Measurements from ENCODE around the gene TAF10.

The TAF10 gene

DNA sequence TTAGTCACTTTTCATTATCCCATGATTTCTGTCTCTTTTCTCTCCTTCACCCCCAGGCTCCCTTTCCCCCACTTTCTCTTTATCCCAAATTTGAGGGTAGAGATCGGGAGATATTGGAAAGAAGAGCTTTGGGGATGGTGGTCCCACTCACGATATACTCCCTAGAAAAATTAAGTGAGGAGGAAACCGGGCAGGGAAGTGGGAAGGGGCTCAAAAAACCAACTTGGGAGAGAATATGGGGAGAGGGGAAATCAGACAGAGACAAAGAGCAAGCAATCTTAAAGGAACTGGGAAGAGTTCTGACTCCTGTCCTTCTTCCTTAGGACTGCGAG, 44.5 kb upstream of the TAF10 start:
- intact Hi-C loops (cut with DNase I; ENCODE audit: low total_unique reads), result loop anchor here (5.0 kb wide), 1 partner anchor 44 kb away; the partner anchor contains the start of gene TAF10
- DNase-seq, result no peak
- Histone ChIP-seq H3K4me3 (peak overlapping the region in 1 of 2 donors; percentile 62), H3K27ac (peak overlapping the region; percentile 76 to 80), H3K4me1 (peaks cover 0 to 34% (median 9%) of the 10 kb centered on the region in 4 donors), H3K27me3 (no peaks in the 10 kb centered on the region), H3K36me3 (no peaks in the 10 kb centered on the region), H3K9me3 (no peaks in the 10 kb centered on the region)
- TF ChIP-seq CTCF (IDR thresholded peaks at IDR 0.05), result no peak

DNA sequence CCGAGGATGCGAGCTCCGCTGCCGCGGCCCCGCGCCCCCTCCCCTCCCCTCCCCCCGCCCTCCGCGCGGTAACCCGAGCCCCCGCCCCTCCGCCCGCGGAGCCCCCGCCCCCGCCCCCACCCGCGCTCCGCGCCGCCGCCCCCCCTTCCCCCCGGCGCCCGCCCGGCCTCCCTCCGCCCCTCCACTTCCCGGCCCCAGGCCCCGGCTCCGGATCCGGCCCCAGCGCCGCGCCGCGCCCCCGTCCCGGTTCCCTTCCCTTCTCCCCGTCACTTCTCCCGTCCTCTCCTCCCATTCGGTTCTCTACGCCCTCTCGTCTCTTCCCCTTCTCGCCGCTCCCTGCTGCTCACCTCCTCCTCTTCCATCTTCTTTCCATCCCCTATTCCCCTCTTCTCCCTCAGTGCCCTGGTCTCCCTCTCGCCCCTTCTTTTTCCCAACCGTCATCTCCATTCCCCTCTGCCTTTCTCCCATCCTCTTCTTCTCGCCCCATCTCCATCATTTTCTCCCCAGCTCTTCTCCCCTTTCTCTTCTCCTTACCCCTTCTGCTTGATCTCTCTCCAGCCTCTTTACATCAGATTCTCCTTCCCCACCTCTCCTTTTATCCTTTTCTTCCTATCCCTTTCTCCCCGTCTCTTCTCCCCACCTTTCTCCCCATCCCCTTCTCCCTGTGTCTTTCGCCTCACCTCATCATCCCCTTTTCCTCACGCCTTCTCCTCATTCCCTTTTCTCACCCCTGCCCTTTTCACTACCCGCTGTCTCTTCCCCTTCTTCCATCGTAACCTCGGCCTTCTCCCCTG, 44.0 kb upstream of the TAF10 start, which contains the start of gene DCHS1:
Gene DCHS1, minus strand, starts transcription at position 20 of the 794 bp plus-strand sequence. CDS start 14,196 bp downstream, outside the sequence.
- Histone ChIP-seq H3K9me3 (no peaks in the 10 kb centered on the region), H3K27me3 (no peaks in the 10 kb centered on the region), H3K27ac (peak within 1 kb of the TSS; percentile 76 to 80), H3K4me3 (peak within 1 kb of the TSS; percentile 56 to 62), H3K36me3 (no peaks in the 10 kb centered on the region), H3K4me1 (peaks cover 0 to 34% (median 9%) of the 10 kb centered on the region in 4 donors)
- no peak for DNase-seq
- intact Hi-C loops (cut with DNase I; ENCODE audit: low total_unique reads), result loop anchor here (5.0 kb wide), 1 partner anchor 44 kb away; the partner anchor contains the start of gene TAF10
- no peak for TF ChIP-seq CTCF (IDR thresholded peaks at IDR 0.05)

DNA sequence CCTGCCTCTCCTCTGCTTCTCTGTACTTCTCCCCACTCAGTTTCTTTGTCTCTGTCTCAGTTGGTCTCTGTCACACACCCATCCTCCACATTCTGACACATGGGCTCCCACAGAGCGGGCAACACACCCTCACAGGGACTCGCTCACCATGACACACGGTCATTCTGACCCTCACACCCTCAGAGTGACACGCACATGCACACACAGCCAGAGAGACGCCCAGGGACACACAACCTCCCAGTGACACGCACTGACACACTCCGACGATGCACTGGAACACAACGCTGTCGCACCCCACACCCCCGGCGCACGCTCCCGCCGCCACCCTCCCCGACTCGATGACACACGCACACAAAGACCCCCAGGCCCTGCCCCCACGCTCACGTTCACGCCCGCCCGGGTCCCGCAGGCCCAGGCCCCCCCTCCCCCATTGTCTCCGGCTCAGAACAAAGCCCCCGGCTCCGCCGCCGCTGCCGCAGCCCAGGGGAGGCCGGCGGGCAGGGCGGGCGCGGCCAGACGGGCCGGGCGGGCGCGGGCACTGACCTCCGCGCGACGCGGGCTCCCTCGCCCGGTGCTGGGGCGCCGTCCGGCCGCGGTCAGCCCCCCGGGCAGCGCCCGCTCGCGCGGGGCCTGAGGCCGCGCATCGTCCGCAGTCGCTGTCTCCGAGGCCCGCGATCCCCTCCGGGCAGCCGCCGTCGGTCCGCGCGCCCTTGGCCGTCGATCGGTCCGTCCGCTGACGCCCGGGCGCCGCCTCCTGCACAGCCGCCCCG, 43.2 kb upstream of the TAF10 start:
- peak in 1 of 2 donors; percentile 53 for DNase-seq
- Histone ChIP-seq H3K4me1 (peaks cover 0 to 34% (median 9%) of the 10 kb centered on the region in 4 donors), H3K36me3 (no peaks in the 10 kb centered on the region), H3K4me3 (peak overlapping the region; percentile 56 to 62), H3K27me3 (no peaks in the 10 kb centered on the region), H3K9me3 (no peaks in the 10 kb centered on the region), H3K27ac (peak overlapping the region; percentile 76 to 80)
- intact Hi-C loops (cut with DNase I; ENCODE audit: low total_unique reads), result loop anchor here (5.0 kb wide), 1 partner anchor 43 kb away; the partner anchor contains the start of gene TAF10
- no peak for TF ChIP-seq CTCF (IDR thresholded peaks at IDR 0.05)

- TF ChIP-seq CTCF (IDR thresholded peaks at IDR 0.05), result no peak
- intact Hi-C loops (cut with DNase I; ENCODE audit: low total_unique reads), result loop anchor here (5.0 kb wide), 1 partner anchor 42 kb away; the partner anchor contains the start of gene TAF10
- peak overlapping the region; percentile 56 to 62 for H3K4me3 ChIP-seq
- H3K36me3 ChIP-seq, result no peaks in the 10 kb centered on the region
- no peaks in the 10 kb centered on the region for H3K27me3 ChIP-seq
- H3K9me3 ChIP-seq, result no peaks in the 10 kb centered on the region
- peak overlapping the region; percentile 76 to 80 for H3K27ac ChIP-seq
- DNase-seq, result no peak
- peaks cover 0 to 34% (median 9%) of the 10 kb centered on the region in 4 donors for H3K4me1 ChIP-seq
These were observed 42.4 kb upstream of the TAF10 start for GRCh38 chr11:6654281-6655019.

DNA sequence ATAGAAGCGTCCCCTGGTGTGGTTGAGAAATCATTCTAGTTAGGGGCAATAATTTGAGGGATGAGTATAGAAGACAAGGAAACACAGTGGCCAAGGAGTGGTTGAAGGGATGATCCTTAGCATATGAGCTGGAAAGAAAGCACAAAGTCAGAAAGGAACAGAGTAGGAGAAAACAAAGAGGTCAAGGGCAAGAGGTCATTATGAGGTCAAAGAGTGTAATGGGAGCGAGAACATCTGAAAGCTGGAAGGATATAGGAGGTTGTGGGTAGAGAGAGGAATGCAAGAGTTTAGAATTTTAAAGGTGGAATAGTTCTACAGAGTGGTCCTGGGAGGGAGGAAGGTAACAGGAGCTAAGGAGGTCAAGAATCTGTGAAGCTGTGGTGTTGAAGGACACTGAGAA, 41.6 kb upstream of the TAF10 start:
- intact Hi-C loops (cut with DNase I; ENCODE audit: low total_unique reads), result no loop called here
- Histone ChIP-seq H3K27me3 (no peaks in the 10 kb centered on the region), H3K4me1 (peaks cover 0 to 34% (median 9%) of the 10 kb centered on the region in 4 donors), H3K36me3 (no peaks in the 10 kb centered on the region), H3K27ac (peak overlapping the region in 1 of 2 donors; percentile 76), H3K9me3 (no peaks in the 10 kb centered on the region), H3K4me3 (no peak overlapping the region)
- no peak for TF ChIP-seq CTCF (IDR thresholded peaks at IDR 0.05)
- DNase-seq, result no peak

Measured in tibial artery (tissue), 4 donors.